ENCODE data around the gene DPP6.

The DPP6 gene

GRCh38 chr7:154217688-154218340 lies 165.6 kb downstream of the DPP6 start:
- Histone ChIP-seq H3K4me2 (ENCODE audit: low read length) (no peak overlapping the region), H2AFZ (no peak overlapping the region), H3K4me3 (ENCODE audit: low read depth, low read length) (no peak overlapping the region), H3K27me3 (ENCODE audit: control insufficient read depth, insufficient read depth, low read length) (no peaks in the 10 kb centered on the region), H3K36me3 (ENCODE audit: control insufficient read depth, insufficient read depth, low read length) (no peaks in the 10 kb centered on the region), H3K4me1 (no peaks in the 10 kb centered on the region), H3K9me3 (ENCODE audit: control insufficient read depth, low read length) (no peaks in the 10 kb centered on the region), H3K79me2 (no peaks in the 10 kb centered on the region), H3K9ac (no peak overlapping the region), H3K27ac (no peak overlapping the region)
- TF ChIP-seq, protein P1, sequence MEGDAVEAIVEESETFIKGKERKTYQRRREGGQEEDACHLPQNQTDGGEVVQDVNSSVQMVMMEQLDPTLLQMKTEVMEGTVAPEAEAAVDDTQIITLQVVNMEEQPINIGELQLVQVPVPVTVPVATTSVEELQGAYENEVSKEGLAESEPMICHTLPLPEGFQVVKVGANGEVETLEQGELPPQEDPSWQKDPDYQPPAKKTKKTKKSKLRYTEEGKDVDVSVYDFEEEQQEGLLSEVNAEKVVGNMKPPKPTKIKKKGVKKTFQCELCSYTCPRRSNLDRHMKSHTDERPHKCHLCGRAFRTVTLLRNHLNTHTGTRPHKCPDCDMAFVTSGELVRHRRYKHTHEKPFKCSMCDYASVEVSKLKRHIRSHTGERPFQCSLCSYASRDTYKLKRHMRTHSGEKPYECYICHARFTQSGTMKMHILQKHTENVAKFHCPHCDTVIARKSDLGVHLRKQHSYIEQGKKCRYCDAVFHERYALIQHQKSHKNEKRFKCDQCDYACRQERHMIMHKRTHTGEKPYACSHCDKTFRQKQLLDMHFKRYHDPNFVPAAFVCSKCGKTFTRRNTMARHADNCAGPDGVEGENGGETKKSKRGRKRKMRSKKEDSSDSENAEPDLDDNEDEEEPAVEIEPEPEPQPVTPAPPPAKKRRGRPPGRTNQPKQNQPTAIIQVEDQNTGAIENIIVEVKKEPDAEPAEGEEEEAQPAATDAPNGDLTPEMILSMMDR (IDR thresholded peaks at IDR 0.05) = no peak

- Histone ChIP-seq H3K9ac (no peak overlapping the region), H3K4me3 (ENCODE audit: low read depth, low read length) (no peak overlapping the region), H3K27me3 (ENCODE audit: control insufficient read depth, insufficient read depth, low read length) (no peaks in the 10 kb centered on the region), H2AFZ (no peak overlapping the region), H3K27ac (no peak overlapping the region), H3K4me2 (ENCODE audit: low read length) (no peak overlapping the region), H3K36me3 (ENCODE audit: control insufficient read depth, insufficient read depth, low read length) (no peaks in the 10 kb centered on the region), H3K4me1 (peaks cover 3% of the 10 kb centered on the region), H3K9me3 (ENCODE audit: control insufficient read depth, low read length) (no peaks in the 10 kb centered on the region), H3K79me2 (no peaks in the 10 kb centered on the region)
- TF ChIP-seq, protein P1 (IDR thresholded peaks at IDR 0.05) = no peak
Observed at GRCh38 chr7:154231732-154232131, 179.5 kb downstream of the DPP6 start.

DNA sequence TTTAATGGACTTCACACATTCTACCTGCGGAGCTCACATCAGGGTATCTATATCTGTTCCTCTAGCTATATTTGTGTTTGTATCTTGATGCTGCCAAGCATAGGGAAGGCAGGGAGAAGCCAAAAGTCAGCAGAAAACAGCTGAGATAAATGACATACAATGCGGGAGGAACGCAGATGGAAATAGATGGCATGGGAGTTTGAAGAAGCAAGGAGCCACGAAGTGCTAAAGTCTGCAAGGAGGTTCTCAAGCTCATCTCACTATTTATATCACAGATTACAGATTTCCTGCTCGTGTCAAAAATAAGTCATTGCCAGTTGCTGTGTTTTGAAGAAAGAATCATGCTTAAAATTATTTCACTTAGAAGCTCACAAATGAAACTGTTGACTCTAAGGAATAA lies 180.5 kb downstream of the DPP6 start:
- TF ChIP-seq, protein P1 (IDR thresholded peaks at IDR 0.05) = no peak
- Histone ChIP-seq H3K4me3 (ENCODE audit: low read depth, low read length) (no peak overlapping the region), H3K27ac (no peak overlapping the region), H3K4me1 (peaks cover 3% of the 10 kb centered on the region), H3K9me3 (ENCODE audit: control insufficient read depth, low read length) (no peaks in the 10 kb centered on the region), H3K79me2 (no peaks in the 10 kb centered on the region), H3K9ac (no peak overlapping the region), H3K36me3 (ENCODE audit: control insufficient read depth, insufficient read depth, low read length) (no peaks in the 10 kb centered on the region), H3K27me3 (ENCODE audit: control insufficient read depth, insufficient read depth, low read length) (no peaks in the 10 kb centered on the region), H3K4me2 (ENCODE audit: low read length) (no peak overlapping the region), H2AFZ (no peak overlapping the region)

DNA sequence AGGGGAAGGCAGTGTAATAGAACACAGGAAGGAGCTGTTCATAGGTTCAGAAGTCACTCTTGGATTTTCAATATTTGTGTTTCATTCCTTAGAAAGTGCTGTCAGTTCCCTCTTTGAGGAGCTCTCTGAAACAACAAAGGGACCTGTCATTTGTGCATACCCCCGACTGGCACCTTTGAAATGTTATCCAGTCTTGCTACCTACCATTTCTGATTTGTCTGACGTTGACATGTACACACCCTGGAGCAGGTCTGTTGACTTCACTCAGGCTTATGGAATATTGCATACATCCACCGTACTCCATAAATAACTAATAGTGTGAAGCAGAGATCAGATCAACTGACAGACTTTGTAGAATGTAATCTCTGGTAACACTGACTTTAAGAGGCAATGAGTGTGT lies 189.8 kb downstream of the DPP6 start:
- TF ChIP-seq, protein P1 (IDR thresholded peaks at IDR 0.05) = no peak
- H3K4me1 ChIP-seq = no peaks in the 10 kb centered on the region
- H3K4me3 ChIP-seq (ENCODE audit: low read depth, low read length) = no peak overlapping the region
- no peaks in the 10 kb centered on the region for H3K36me3 ChIP-seq (ENCODE audit: control insufficient read depth, insufficient read depth, low read length)
- no peak overlapping the region for H3K4me2 ChIP-seq (ENCODE audit: low read length)
- no peak overlapping the region for H2AFZ ChIP-seq
- H3K27ac ChIP-seq = no peak overlapping the region
- H3K27me3 ChIP-seq (ENCODE audit: control insufficient read depth, insufficient read depth, low read length) = no peaks in the 10 kb centered on the region
- no peaks in the 10 kb centered on the region for H3K79me2 ChIP-seq
- no peaks in the 10 kb centered on the region for H3K9me3 ChIP-seq (ENCODE audit: control insufficient read depth, low read length)
- H3K9ac ChIP-seq = no peak overlapping the region

GRCh38 chr7:154242709-154243108 lies 190.5 kb downstream of the DPP6 start:
- Histone ChIP-seq H3K4me2 (ENCODE audit: low read length) (no peak overlapping the region), H3K27me3 (ENCODE audit: control insufficient read depth, insufficient read depth, low read length) (no peaks in the 10 kb centered on the region), H3K9ac (no peak overlapping the region), H3K9me3 (ENCODE audit: control insufficient read depth, low read length) (no peaks in the 10 kb centered on the region), H3K79me2 (no peaks in the 10 kb centered on the region), H3K4me1 (no peaks in the 10 kb centered on the region), H3K4me3 (ENCODE audit: low read depth, low read length) (no peak overlapping the region), H3K27ac (no peak overlapping the region), H2AFZ (no peak overlapping the region), H3K36me3 (ENCODE audit: control insufficient read depth, insufficient read depth, low read length) (no peaks in the 10 kb centered on the region)
- TF ChIP-seq, protein P1 (IDR thresholded peaks at IDR 0.05) = no peak
